Nephron progenitor cell (in vitro differentiated cells): ENCODE data around the gene HAPSTR1.
A peak's percentile ranks its signal among the peaks of the same experiment; 100 is the strongest.

Experiments
- DNase-seq: peaks from one replicate; pipeline ENCODE4 v3.0.0; 2021
- H3K27ac Mint-ChIP-seq: 2 replicates; pipeline ENCODE4 v1.8.0; 2021; ENCODE audit warnings: mild to moderate bottlenecking, moderate library complexity, mixed read lengths
- H3K27me3 Mint-ChIP-seq: 2 replicates; pipeline ENCODE4 v1.8.0; 2021; ENCODE audit warnings: mild to moderate bottlenecking, low read depth, mixed read lengths; ENCODE audit not compliant: poor library complexity
- H3K36me3 Mint-ChIP-seq: 2 replicates; pipeline ENCODE4 v1.8.0; 2021; ENCODE audit warnings: low read depth, mixed read lengths
- H3K4me1 Mint-ChIP-seq: 2 replicates; pipeline ENCODE4 v1.8.0; 2021; ENCODE audit warnings: mixed read lengths
- H3K4me3 Mint-ChIP-seq: 2 replicates; pipeline ENCODE4 v1.8.0; 2021; ENCODE audit warnings: mild to moderate bottlenecking, moderate library complexity, mixed read lengths
- H3K9me3 Mint-ChIP-seq: 2 replicates; pipeline ENCODE4 v1.8.0; 2021; ENCODE audit warnings: mild to moderate bottlenecking, moderate library complexity, mixed read lengths
- CTCF ChIP-seq: fragments of 200-600 bp; sonication (generic); IDR thresholded peaks from 2 replicates; pipeline ENCODE4 v1.5.0; 2021; ENCODE audit warnings: antibody characterized with exemption

The HAPSTR1 gene

GRCh38 chr16:9092282-9092977 is 986 bp downstream of the HAPSTR1 start:
- no peaks in the 10 kb centered on the region for H3K9me3 Mint-ChIP-seq
- peaks cover 53% of the 10 kb centered on the region for H3K4me1 Mint-ChIP-seq
- peak; percentile 55 for DNase-seq
- H3K36me3 Mint-ChIP-seq, result peaks cover 37% of the 10 kb centered on the region
- H3K4me3 Mint-ChIP-seq, result peak overlapping the region; percentile 98
- TF ChIP-seq CTCF, result no peak
- H3K27me3 Mint-ChIP-seq, result peaks cover 4% of the 10 kb centered on the region
- peak overlapping the region; percentile 98 for H3K27ac Mint-ChIP-seq

- Mint-ChIP-seq H3K4me1 (peaks cover 58% of the 10 kb centered on the region), H3K27ac (peak overlapping the region; percentile 98), H3K9me3 (no peaks in the 10 kb centered on the region), H3K27me3 (peaks cover 4% of the 10 kb centered on the region), H3K36me3 (peaks cover 42% of the 10 kb centered on the region), H3K4me3 (peak overlapping the region; percentile 98)
- peak; percentile 51 for DNase-seq
- TF ChIP-seq CTCF, result no peak
Measured at GRCh38 chr16:9092978-9093344, 1.5 kb downstream of the HAPSTR1 start.

GRCh38 chr16:9094011-9094846 is 2.8 kb downstream of the HAPSTR1 start:
- Mint-ChIP-seq H3K27me3 (peaks cover 4% of the 10 kb centered on the region), H3K27ac (no peak overlapping the region), H3K9me3 (no peaks in the 10 kb centered on the region), H3K36me3 (peaks cover 50% of the 10 kb centered on the region), H3K4me1 (peaks cover 58% of the 10 kb centered on the region), H3K4me3 (peak overlapping the region; percentile 98)
- TF ChIP-seq CTCF, result no peak
- no peak for DNase-seq

GRCh38 chr16:9095171-9095570 is 3.7 kb downstream of the HAPSTR1 start:
- Mint-ChIP-seq H3K4me3 (peak overlapping the region; percentile 98), H3K4me1 (peaks cover 55% of the 10 kb centered on the region), H3K9me3 (no peaks in the 10 kb centered on the region), H3K27me3 (peaks cover 4% of the 10 kb centered on the region), H3K36me3 (peaks cover 59% of the 10 kb centered on the region), H3K27ac (no peak overlapping the region)
- no peak for TF ChIP-seq CTCF
- DNase-seq, result no peak

- Mint-ChIP-seq H3K27me3 (peaks cover 4% of the 10 kb centered on the region), H3K4me3 (peak overlapping the region; percentile 98), H3K36me3 (peaks cover 66% of the 10 kb centered on the region), H3K4me1 (peaks cover 55% of the 10 kb centered on the region), H3K27ac (no peak overlapping the region), H3K9me3 (no peaks in the 10 kb centered on the region)
- DNase-seq, result no peak
- no peak for TF ChIP-seq CTCF
Measured at GRCh38 chr16:9095656-9096397, 4.4 kb downstream of the HAPSTR1 start.
